SIG-M5 treated with dmso at 0.1 percent for 504 hours (cell line): Measurements from ENCODE around the gene C6orf62.
"Not testable (repeated sequence)": the region's sequence is repeated elsewhere in the genome, so short reads cannot be mapped to it uniquely, and the experiment has no call there.

Experiments used
- DNase-seq: peaks from one replicate; lab custom pipeline; 2025; ENCODE audit not compliant: unreplicated experiment; lab: John Stamatoyannopoulos, UW

C6orf62 gene

DNA sequence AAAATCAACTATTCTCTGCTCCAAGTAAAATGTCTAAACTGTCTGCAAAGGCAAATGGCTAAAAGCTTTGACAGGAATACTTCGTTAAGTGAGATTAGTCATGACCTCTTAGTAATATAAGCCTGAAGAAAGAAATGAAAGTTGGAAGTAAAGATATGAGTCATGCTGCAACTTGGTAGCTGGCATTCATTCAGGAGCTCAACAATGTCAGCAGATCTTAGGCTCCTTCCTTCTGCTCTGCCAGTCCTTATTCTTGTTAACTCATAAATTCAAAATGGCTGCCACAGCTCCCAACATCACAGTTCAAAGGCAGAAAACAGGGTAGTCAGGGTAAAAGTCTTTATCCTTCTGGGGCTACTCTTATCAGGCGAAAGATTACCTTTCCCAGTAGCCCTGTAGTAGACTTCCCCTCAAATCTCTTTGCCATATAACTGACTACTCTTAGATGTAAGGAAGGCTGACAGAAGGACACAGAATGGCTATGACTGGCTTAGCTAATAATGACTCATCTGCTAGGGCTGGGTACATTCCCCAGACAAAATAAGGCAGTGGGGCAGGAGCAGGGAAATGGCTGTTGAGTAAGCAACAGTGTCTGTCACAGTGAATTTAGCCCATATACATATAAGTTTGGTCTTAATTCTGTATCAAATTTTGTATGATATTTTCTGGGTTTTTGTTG lies 24.4 kb upstream of the C6orf62 start:
- DNase-seq: peak; percentile 88

DNA sequence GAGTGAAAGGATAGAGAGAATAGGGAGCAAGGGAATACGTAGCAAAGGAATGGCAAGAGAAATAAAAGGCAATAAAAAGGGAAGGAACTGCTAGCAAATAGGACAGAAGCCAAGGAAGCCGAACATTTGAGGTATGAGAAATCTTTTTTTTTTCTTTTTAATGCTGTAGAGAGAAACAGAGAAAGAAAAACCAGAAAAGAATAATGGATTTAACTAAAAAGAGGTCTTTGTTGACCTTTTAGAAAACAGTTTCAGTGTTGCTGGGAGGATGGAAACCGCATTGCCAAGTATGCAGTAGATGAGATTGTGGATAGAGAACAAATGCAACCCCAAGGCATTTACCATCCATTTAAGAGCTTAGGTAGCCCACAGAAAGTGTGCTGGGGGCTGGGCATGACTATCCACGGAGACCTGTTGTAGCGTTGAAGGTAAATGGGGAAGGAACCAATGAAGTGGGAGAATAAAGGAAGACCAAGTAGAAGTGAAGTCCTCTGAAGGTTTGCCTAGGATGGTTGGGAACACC lies 23.3 kb upstream of the C6orf62 start:
- DNase-seq: no peak

DNA sequence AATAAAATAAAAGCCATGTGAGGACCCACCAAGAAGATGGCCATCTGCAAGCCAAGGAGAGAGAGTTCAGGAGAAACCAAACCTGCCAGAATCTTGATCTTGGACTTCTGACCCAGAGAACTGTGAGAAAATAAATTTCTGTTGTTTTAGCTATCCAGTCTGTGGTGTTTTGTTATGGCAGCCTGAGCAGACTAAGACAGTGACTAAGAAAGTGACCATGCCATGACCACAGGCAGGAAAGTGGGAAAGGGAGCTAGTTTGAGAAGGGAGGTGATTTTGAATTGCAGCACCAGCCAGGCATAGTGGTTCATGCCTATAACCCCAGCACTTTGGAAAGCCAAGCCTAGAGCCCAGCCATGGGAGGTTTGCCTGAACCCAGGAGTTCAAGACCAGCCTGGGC lies 21.9 kb upstream of the C6orf62 start:
- DNase-seq: no peak

GRCh38 chr6:24738741-24739140 lies 19.8 kb upstream of the C6orf62 start:
- no peak for DNase-seq

GRCh38 chr6:24734710-24735109 lies 15.8 kb upstream of the C6orf62 start:
- DNase-seq: not testable (repeated sequence)

DNA sequence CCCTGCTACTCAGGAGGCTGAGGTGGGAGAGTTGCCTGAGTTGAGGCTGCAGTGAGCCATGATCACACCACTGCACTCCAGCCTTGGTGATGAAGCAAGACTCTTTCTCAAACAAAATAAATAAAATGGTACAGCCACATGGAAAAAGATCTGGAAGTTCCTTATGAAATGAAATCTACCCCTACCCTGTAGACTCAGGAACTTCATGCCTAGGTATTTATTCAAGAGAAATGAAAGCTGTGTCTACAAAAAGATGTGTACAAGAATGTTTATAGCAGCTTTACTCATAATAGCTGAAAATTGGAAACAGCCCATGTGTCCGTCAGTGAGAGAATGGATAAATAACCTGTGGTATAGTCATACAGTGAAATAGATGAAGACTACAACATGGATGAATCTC lies 15.2 kb upstream of the C6orf62 start:
- DNase-seq: no peak

- not testable (repeated sequence) for DNase-seq
Observed at GRCh38 chr6:24731456-24732134, 12.6 kb upstream of the C6orf62 start.

DNA sequence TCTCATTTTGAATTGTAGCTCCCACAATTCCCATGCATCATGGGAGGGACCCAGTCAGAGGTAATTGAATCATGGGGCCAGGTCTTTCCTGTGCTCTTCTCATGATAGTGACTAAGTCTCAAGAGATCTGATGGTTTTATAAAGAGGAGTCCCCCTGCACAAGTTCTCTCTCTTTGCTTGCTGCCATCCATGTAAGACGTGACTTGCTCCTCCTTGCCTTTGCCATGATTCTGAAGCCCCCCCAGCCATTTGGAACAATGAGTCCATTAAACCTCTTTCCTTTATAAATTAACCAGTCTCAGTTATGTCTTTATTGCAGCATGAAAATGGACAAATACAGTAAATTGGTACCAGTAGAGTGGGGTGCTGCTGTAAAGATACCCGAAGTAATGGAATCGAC lies 11.7 kb upstream of the C6orf62 start:
- DNase-seq: not testable (repeated sequence)

GRCh38 chr6:24723270-24723669 lies 4.3 kb upstream of the C6orf62 start:
- DNase-seq: no peak

GRCh38 chr6:24721461-24722215 lies 2.7 kb upstream of the C6orf62 start:
- no peak for DNase-seq

DNA sequence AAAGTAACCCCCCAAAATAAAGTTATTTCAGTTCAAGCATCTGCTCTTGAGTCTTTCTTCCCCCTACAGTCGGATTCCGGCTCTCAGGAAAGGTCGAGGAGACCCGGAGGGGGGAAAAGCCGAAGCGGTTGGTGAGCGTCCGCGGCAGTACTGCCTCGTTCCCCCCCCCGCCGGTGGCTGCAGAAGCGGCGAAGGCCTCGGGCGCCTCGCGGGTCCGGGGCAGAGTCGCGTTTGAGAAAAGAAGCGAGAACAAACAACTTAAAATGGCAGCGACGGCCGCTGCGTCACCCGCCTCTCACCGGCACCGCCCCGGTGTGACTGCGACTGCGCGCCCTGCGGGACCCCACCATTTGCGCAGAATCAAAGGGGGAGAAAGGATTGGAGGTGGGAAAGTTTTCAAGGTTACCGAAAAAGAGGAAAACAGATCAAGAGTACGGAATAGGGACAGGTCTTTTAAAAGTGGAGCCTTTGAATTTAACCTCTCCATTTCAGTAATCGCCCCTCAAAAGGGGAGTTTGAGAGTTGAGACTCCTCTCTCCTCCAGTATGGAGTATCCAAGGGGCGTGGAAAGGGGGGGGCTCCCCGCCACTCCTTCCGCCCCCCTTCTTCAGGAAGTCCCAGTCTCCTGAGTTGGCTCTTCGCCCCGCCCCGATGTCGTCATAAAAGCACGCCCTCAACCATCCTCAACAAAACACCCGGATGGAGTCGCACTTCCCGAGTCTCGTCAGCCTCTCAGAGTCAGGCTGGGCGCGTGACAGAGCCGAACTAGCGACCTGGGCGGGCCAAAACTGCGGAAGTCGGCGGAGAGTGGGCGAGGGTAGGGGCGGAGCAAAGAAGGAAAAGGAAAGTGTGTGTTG lies 1.9 kb upstream of the C6orf62 start:
- DNase-seq: peak; percentile 98

DNA sequence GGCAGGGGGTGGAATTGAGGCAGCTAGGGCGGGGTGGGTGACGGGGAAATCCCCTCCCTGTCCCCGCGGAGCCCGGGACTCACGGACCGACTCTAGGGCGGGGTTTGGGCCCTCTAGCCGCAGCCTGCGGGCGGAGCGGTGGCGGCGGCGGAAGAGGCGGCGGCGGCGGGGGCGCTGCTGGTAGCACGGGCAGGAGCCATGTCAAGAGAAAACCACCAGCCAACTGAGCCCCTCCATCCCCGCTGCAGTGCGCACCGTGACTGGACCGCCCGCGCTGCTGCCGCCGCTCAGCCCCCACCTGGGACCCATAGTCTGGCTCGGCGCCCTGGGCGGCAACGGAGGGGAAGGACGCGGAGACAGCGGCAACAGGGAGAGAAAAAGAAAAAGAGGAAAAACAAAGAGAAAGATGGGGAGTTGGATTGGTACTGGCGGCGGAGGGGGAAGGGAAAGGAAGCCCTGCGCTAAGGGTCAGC lies 1.2 kb upstream of the C6orf62 start:
- DNase-seq: peak; percentile 24

GRCh38 chr6:24718449-24719124 lies 367 bp downstream of the C6orf62 start:
- no peak for DNase-seq

- DNase-seq: not testable (repeated sequence)
Observed at GRCh38 chr6:24716602-24717148, 2.3 kb downstream of the C6orf62 start.

GRCh38 chr6:24710519-24711303 lies 8.2 kb downstream of the C6orf62 start:
- no peak for DNase-seq

GRCh38 chr6:24709014-24709711 lies 9.8 kb downstream of the C6orf62 start:
- DNase-seq: no peak

DNA sequence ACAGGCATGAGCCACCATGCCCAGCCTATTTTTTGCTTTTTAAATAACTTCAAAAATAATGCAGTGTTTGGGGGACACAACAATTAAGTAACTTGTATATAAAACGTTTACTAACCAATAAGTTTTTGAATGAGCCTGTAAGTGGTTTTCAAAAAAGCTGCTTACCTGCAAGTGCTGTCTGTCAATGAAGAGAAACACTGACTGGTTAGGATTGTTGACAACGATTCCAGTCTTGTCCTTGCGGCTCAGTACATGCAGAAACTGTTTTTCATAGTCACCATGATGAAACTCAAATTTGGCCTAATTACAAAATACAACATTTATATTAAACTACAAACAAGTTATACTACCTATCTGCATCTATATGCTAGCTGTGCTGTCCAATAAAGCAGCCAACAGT lies 10.3 kb downstream of the C6orf62 start:
- DNase-seq: no peak

DNA sequence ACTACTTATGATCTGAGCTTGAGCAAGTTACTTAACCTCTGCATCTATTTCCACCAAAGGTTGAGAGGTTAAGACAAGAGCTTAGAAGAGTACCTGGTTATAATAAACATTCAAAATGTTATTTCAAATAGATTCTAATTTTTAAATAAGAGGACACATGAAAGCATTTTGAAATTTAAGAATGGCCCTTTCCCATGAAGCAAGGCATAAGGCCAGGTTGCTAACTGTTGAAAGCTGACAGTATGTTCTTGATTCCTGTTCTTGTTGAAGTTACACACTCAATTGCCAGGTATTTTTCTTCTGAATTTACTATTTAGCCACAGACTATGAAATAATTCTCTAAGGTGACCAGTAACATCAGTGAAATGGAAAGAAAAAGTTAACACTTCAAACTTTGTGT lies 14.5 kb downstream of the C6orf62 start:
- no peak for DNase-seq
